Cardiac fibroblast (primary cell): ENCODE results near the gene MBP.

Experiments
- DNase-seq, 2 donors: peaks; one replicate each; pipeline versions ENCODE4 v3.0.0 to v3.0.0-alpha.2; 2010; ENCODE audit warnings: low read depth in 2 of 2
- H3K4me3 ChIP-seq, 2 donors: replicated peaks in 1 of 2; 1 replicate in 1 of 2; 2 replicates in 1 of 2; pipeline ENCODE4 v1.5.1; 2011; ENCODE audit warnings: low read depth in 2 of 2, low read length in 2 of 2, mild to moderate bottlenecking in 2 of 2, moderate library complexity in 1 of 2
- CTCF ChIP-seq: IDR thresholded peaks from one replicate; pipeline ENCODE4 v1.5.1; 2011; ENCODE audit warnings: low read depth, mild to moderate bottlenecking, low read length, inconsistent platforms

MBP gene

GRCh38 chr18:77140030-77140429 is 7.4 kb upstream of the MBP start:
- no peak overlapping the region for H3K4me3 ChIP-seq
- no peak for TF ChIP-seq CTCF
- DNase-seq = no peak

GRCh38 chr18:77139619-77140018 is 7.0 kb upstream of the MBP start:
- DNase-seq = no peak
- no peak overlapping the region for H3K4me3 ChIP-seq
- TF ChIP-seq CTCF = no peak

- no peak for TF ChIP-seq CTCF
- peak in 1 of 2 donors; percentile 34 for DNase-seq
- no peak overlapping the region for H3K4me3 ChIP-seq
These were observed 5.7 kb upstream of the MBP start for GRCh38 chr18:77138270-77138669.

- no peak for TF ChIP-seq CTCF
- H3K4me3 ChIP-seq = no peak overlapping the region
- no peak for DNase-seq
These were observed 5.3 kb upstream of the MBP start for GRCh38 chr18:77137851-77138250.

- H3K4me3 ChIP-seq = no peak overlapping the region
- no peak for TF ChIP-seq CTCF
- no peak for DNase-seq
These were observed 4.5 kb upstream of the MBP start for GRCh38 chr18:77136871-77137665.

GRCh38 chr18:77136076-77136718 is 3.6 kb upstream of the MBP start:
- H3K4me3 ChIP-seq = no peak overlapping the region
- no peak for TF ChIP-seq CTCF
- no peak for DNase-seq
